Fibroblast of the aortic adventitia (primary cell): ENCODE results near the gene MKLN1. TPM values are rescaled to one million over a fixed set of nuclear protein-coding genes. Genes with fewer than 3 reads are reported as not detected.
A peak's percentile ranks its signal among the peaks of the same experiment; 100 is the strongest.

Source experiments
- DNase-seq: peaks from one replicate; pipeline ENCODE4 v3.0.0-alpha.2; 2010; ENCODE audit warnings: low read depth
- H3K4me3 ChIP-seq: 2 replicates; pipeline ENCODE4 v1.5.1; 2011; ENCODE audit warnings: low read depth, mild to moderate bottlenecking, control low read depth, low read length, moderate library complexity
- CTCF ChIP-seq: IDR thresholded peaks from 2 replicates; pipeline ENCODE4 v1.5.1; 2011; ENCODE audit warnings: mild to moderate bottlenecking, low read length, control low read depth, inconsistent platforms; ENCODE audit not compliant: insufficient read depth
- total RNA-seq: library from RNA; depleted of rRNA; stranded (reverse); fragments of >200 nt; gene quantifications from 2 replicates; pipeline ENCODE4 v1.2.3, GENCODE V29; 2012; ENCODE audit warnings: low replicate concordance

The MKLN1 gene
- total RNA-seq, 1 donor = 71.9 TPM

GRCh38 chr7:131390275-131390674 lies 62.6 kb downstream of the MKLN1 start:
- no peak overlapping the region for H3K4me3 ChIP-seq
- no peak for TF ChIP-seq CTCF
- no peak for DNase-seq

- H3K4me3 ChIP-seq = no peak overlapping the region
- no peak for DNase-seq
- no peak for TF ChIP-seq CTCF
Measured at GRCh38 chr7:131391145-131391544, 63.5 kb downstream of the MKLN1 start.

- DNase-seq = peak; percentile 12
- no peak overlapping the region for H3K4me3 ChIP-seq
- TF ChIP-seq CTCF = no peak
Measured at GRCh38 chr7:131400681-131401176, 73.1 kb downstream of the MKLN1 start.

- H3K4me3 ChIP-seq = no peak overlapping the region
- no peak for TF ChIP-seq CTCF
- no peak for DNase-seq
Measured at GRCh38 chr7:131401194-131401593, 73.5 kb downstream of the MKLN1 start.

GRCh38 chr7:131403322-131403721 lies 75.6 kb downstream of the MKLN1 start:
- H3K4me3 ChIP-seq = no peak overlapping the region
- TF ChIP-seq CTCF = no peak
- no peak for DNase-seq

GRCh38 chr7:131404226-131404911 lies 76.7 kb downstream of the MKLN1 start:
- no peak for TF ChIP-seq CTCF
- no peak for DNase-seq

More at GRCh38 chr7:131404226-131404911, 76.7 kb downstream of the MKLN1 start:
- H3K4me3 ChIP-seq = no peak overlapping the region
